GM15510 (cell line): ENCODE measurements around the gene ERC2.

ENCODE experiments used
- POLR2A ChIP-seq: IDR thresholded peaks from 3 replicates; pipeline ENCODE4 v1.6.1; 2011; ENCODE audit warnings: borderline replicate concordance; ENCODE audit not compliant: insufficient read length; ENCODE audit errors: extremely low read depth

Gene ERC2

GRCh38 chr3:55802816-55803215 is 665.5 kb downstream of the ERC2 start:
- TF ChIP-seq POLR2A: no peak

GRCh38 chr3:55801676-55802075 is 666.6 kb downstream of the ERC2 start:
- TF ChIP-seq POLR2A: no peak

GRCh38 chr3:55801068-55801467 is 667.2 kb downstream of the ERC2 start:
- TF ChIP-seq POLR2A: no peak

- TF ChIP-seq POLR2A: no peak
Observed at GRCh38 chr3:55797775-55798174, 670.5 kb downstream of the ERC2 start.

GRCh38 chr3:55797084-55797483 is 671.2 kb downstream of the ERC2 start:
- no peak for TF ChIP-seq POLR2A

GRCh38 chr3:55796533-55796932 is 671.7 kb downstream of the ERC2 start:
- TF ChIP-seq POLR2A: no peak

- TF ChIP-seq POLR2A: no peak
Observed at GRCh38 chr3:55795746-55796145, 672.5 kb downstream of the ERC2 start.

GRCh38 chr3:55795296-55795695 is 673.0 kb downstream of the ERC2 start:
- no peak for TF ChIP-seq POLR2A

GRCh38 chr3:55792742-55793141 is 675.5 kb downstream of the ERC2 start:
- TF ChIP-seq POLR2A: no peak

GRCh38 chr3:55792009-55792408 is 676.3 kb downstream of the ERC2 start:
- no peak for TF ChIP-seq POLR2A

- TF ChIP-seq POLR2A: no peak
Observed at GRCh38 chr3:55790596-55791350, 677.5 kb downstream of the ERC2 start.

- no peak for TF ChIP-seq POLR2A
Observed at GRCh38 chr3:55789516-55789915, 678.8 kb downstream of the ERC2 start.

- no peak for TF ChIP-seq POLR2A
Observed at GRCh38 chr3:55782807-55783206, 685.5 kb downstream of the ERC2 start.

GRCh38 chr3:55782351-55782750 is 685.9 kb downstream of the ERC2 start:
- no peak for TF ChIP-seq POLR2A

- no peak for TF ChIP-seq POLR2A
Observed at GRCh38 chr3:55780913-55781312, 687.4 kb downstream of the ERC2 start.

GRCh38 chr3:55779543-55779942 is 688.7 kb downstream of the ERC2 start:
- TF ChIP-seq POLR2A: no peak
